GM18519 (cell line): ENCODE results near the gene COA8.

ENCODE experiments used
- ATAC-seq: cut with Tn5 transposase; IDR thresholded peaks from one replicate; pipeline ENCODE4 v1.9.1; 2021; ENCODE audit warnings: mild to moderate bottlenecking, moderate library complexity; ENCODE audit not compliant: unreplicated experiment, low FRiP score

The COA8 gene

DNA sequence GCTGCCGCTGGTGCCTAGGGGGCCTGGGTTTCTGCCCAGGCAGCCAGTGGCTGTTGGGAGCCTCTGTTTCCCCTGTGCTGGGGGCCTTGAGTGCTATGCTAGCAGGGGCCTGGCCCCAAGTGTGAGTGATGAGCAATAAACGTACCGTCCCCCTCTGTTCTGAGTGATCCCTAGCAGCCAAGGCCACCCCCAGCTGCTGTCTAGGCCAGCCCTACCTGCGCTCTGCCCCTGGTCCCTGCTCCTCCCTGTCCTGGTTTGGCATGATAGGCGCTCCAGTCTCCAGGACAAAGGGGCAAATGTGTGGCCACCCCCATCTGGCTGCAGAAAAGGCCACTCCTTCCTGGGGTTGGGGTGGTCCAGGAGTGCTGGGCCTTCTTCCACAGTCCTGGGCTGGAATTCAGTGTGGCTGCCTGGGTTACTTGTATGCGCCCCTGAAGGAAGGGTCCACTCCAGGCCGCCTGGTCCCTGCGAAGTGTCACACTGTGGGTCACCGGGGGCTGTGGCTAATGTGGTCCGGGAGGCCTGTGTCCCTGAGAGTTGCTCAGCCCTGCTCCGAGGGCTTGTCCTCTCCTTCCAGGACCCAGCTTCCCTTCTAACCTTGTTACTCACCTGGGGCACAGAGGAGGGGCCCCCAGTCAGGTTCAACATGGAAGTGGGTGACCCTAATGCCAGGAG, 26.7 kb upstream of the COA8 start:
- ATAC-seq: no peak

DNA sequence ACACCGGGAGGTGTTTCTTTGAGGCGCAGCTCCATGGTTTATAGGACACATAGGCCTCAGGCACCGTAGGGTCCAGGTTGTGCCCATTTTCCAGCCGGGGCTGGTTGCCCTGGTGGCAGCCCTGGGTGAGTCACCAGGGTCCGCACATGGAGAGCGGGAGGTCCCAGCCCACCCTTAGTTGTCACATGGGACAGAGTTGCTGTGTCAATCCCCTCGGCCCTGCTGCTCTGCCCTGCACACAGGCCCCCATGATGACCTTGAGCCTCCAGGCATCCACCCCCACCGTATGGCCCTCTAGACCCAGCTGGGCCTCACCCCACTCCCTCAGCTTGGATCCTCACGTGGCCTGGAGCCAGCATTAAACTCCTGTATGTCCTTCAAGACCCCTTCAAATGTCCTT, 26.1 kb upstream of the COA8 start:
- no peak for ATAC-seq

DNA sequence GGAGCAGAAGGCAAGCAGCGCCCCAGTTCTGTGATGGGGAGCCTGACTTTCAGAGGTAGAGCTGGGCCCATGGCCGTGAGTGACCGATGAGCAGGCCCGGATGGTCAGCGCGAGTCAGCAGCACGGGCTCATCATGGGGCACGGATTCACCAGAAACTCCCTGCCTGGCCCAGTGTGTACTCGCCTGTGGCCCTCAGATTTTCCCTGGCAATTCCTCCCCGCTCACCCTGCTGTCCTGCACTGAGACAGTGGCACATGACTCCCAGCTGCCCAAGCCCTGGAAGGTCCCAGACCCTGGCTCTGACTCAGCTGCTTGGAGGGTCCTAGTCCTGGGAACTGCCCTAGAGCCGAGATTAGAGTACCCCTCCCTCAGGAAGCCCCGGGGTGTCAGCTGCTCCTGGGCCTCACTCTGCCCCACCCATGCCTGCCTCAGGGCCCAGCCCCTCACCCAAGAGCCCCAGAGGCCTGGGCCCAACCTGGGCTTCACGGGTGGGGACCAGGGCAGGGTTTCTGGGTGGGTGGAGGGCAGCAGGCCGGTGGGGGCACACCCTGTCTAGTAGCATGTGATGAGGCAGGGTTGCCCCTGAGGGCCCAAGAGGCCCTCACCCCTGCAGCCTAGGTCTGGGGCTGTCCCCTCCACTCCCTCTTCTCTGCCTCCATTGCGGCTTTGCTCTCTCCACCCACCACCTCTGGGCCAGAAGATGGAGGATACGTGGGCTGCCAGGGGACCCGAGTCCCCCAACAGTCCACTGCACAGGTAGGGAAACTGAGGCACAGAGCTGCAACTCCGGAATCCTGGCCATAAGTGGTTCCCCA, 25.4 kb upstream of the COA8 start:
- no peak for ATAC-seq

DNA sequence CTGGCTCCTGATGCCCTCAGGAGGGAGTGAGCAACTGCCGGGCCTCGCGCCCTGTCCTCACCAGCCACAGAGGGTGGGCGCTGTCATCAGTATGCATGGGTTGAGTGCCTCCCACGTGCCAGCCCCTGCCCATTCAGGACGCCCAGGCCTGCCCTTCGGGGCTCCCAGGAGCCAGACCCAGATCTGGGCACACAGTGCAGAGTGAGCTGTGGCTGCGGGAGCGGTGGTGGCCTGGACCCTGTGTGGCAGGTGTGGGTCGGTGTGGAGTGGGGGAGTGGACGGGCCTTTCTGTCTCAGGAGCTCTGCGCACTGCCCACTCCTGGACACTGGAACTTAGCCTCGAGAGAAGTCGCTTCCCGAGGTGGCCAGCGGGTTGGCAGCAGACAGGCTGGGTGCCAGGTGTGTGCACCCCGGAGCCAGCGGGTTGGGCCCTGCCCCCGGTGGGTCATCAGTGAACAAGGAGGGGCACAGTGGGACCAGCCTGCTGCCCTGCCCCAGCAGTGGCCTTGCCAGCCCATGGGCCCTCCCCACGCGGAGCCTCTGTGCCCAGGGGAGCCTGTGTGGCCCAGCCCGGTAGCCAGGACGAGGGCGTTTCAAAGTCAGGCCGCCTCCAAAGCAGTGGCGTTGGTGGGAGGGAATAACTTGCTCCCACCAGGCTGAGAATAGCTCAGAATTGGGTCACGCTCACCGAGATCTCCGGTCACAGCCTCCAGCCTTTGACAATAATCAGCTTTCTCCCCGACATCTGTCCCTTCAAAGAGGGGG, 24.3 kb upstream of the COA8 start:
- no peak for ATAC-seq

DNA sequence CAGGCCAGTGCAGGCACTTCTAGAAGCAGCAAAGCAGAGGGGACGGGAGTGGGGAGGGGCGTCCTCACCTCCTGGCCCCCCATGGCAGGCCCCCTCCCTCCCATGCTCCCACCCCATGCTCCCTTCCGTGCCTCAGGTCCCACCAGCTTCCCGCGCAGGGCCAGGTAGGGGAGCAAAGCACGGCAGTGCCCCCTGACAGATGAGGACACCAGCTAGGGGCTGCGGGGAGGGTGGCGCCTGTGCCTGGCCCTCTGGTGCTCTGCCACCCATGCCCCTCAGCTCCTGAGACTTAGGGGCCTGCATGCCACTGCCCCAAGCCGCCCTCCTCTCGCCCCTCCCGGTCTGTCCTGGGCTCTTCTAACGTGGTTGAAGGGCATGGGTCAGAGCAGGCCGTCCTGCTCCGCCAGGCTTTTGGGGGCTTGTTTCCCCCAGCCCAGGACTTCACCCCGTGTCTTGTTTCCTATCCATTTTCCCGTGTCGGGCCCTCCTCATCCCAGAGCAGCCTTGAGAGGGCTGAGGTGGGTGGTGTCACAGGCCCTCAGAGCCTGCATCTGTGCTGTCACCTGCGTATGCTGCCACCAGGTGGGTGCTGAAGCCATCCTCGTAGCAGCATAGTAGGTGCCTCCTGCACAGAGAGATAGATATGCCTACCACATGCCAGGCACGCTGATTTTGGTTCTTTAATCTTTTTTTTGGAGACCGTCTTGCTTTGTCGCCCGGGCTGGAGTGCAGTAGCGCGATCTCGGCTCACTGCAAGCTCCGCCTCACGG, 23.5 kb upstream of the COA8 start:
- no peak for ATAC-seq

DNA sequence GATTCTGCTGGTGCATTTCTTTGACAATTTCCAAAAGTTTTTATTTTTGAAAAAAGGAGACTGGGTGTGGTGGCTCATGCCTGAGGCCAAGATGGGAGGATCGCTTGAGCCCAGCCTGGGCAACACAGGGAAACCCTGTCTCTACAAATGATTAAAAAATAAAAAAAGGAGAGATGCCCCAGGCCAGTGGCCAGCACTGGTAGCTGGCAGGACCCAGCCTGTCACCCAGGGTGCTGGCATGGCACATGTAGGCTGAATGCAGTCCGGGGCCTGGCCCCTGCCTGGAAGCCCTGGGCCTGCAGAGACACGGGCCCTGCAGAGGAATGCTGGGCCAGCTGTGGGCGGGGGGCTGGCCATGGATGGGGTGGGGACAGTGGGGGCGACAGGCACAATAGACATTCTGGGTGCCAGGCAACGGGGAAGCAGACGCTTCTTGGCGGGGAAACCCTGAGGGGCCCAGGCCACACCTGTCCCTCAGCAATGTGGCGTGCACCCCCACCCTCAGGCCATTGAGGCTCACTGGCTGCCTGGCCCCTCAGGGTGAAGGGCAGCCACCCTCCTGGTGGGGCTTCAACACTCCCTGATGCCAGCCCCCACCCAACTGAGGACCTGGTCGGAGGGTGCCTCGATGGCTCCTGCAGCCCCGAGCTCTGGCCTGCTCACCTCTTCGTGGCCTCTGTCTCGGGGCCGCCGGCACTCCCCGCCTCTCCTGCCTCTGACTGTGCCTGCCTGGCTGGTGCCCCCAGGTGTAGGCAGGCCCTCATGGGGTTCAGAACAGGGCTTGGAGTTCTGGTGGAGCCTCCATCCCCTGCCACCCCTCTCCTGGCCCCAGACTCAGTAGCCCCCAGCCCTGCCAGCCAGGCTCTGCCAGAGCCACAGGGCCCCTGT, 21.7 kb upstream of the COA8 start:
- no peak for ATAC-seq

DNA sequence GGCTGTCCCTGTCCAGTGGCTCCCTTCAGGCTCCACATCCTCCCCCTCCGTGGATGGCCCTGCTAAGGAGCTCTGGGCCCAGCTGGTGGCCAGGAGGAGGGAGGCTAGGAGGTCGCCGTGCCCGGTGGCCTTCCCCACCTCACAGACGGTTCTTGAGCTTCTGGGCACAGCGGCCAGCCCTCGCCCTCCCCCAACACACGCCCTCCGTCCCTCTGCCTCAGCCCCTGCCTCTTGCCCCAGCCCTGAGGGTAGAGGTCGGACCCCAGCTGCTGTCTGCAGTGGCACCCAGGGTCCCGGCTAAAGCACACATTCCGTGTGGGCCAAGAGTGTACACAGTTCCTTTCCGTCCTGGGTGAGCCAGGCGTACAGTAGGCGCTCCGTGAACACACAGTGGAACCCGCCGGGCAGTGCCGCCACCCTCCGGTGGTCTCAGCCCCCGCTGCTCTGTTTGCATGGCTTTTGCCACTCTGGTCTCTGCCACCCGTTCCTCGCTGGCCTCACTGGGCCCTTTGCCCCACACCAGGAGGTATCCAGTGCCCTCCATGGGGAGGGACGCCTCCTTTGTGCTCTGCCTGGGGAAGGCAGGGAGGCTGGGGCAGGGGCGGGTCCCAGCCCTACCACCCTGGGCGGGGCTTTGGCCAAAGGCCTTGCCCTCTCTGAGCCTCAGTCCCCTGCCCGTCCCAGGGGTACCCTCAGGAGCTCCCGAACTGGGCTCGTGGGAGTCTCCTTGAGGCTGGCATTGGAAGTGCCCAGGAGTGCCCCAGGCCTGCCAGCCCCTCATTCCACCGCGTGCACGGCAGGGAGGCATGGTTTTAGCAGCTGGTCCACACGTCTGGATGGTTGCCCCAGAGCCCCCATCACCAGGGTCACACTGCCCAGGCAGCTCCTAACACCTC, 20.8 kb upstream of the COA8 start:
- ATAC-seq: no peak

DNA sequence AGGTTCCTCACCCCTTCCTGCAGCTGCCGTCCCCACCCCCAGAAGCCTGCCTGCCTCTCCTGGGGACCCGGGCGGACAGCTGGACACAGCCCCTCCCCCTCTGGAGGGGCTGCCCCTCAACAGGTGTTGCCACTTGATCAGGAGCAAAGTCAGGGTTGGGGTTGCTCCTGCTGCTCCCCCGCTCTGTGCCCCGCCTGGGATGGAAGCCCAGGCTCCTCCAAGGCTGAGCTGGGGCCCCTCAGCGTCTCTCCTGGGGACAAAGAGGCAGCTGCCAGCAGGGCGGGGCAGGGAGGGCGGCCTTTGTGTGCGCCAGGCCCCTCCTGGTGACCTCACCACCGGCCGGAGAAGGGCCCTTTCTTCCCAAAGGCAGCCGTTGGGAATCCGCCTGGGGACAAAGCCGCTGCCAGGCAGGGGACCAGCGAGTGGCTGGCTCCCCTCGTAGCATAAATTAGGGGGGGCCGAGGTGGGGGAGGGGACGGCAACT, 20.1 kb upstream of the COA8 start:
- ATAC-seq: no peak

DNA sequence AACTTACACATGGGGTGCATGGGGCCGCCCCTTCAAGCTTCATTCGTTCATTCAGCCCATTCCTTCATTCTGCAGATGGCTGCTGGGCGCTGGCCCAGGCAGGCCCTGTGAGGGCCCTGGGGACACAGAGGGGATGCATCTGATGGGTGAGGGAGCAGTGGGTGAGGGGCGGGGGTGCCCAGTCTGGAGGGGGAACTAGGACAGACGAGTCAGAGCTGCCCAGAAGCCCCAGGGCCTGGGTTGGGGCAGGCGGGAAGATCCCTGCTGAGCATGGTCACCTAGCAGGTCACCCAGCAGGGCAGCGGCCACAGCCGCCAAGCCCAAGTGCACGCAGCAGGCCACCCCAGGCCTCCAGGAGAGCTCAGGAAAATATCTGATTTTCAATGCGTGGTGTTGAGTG, 19.6 kb upstream of the COA8 start:
- no peak for ATAC-seq

DNA sequence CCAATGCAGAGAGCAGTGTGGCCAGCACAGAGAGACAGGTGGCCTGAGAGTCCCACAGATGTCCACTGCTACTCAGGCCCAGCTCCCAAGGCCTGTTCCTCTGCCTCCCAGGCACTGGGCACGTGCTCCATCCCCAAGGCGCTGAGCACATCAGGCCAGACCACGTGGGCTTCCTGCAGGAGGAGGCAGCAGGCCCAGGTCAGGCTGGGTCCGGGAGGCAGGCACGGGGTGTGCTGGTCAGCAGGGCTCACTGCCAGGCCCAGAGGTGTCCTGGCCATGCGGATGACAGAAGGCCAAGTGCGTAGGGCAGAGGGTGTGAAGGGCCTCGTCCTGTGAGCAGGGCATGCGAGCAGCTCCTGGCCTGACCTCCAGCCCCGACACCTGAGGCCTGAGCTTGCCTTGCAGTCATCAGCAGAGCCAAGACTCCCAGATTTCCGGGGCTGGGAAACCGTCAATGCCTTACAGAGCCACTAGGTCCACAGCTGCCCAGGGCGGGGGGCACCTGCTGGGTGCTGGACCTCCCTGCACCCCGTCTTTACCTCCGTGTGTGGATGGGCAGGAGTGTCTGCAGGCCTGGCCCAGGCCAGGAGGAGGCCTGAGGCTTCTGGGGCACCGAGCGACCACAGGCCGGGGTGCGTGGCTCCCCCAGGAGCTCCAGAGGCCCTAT, 18.9 kb upstream of the COA8 start:
- ATAC-seq: no peak

DNA sequence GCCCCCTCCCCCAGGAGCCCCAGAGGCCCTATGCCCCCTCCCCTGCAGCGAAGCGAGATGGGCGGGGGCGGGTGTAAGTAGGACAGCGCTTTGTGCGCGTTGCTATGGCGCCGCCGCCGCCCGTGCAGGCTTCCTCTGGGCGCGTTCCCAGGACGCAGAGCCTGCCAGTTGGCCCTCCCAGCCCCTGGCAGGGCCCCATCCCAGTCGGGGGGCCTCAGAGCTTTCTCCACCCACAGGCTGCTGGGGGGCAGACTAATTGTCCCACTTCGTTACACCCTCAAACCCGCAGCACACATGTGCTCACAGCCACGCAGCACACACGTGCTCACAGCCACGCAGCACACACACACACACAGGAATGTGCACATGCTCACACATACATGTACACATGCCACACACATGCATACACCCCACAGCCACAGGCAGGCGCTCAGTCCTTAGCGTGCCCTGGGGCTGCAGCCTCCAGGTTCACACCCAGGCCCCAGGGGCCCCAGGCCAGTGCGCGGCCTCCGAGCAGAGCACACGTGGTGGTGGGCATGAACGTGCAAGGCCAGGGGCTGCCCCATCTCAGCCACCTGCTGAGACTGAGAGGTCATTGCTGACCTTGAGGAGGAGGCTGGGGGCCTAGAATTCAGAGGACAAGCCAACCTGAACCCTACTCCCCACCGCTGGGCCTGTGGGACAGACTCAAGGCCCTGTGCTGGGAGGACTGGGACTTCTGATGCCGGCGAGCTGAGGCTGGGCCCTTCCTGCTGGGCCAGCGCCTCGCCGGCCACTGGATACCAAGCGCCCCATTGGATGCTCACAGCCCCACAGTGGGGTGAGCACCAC, 18.2 kb upstream of the COA8 start:
- no peak for ATAC-seq

DNA sequence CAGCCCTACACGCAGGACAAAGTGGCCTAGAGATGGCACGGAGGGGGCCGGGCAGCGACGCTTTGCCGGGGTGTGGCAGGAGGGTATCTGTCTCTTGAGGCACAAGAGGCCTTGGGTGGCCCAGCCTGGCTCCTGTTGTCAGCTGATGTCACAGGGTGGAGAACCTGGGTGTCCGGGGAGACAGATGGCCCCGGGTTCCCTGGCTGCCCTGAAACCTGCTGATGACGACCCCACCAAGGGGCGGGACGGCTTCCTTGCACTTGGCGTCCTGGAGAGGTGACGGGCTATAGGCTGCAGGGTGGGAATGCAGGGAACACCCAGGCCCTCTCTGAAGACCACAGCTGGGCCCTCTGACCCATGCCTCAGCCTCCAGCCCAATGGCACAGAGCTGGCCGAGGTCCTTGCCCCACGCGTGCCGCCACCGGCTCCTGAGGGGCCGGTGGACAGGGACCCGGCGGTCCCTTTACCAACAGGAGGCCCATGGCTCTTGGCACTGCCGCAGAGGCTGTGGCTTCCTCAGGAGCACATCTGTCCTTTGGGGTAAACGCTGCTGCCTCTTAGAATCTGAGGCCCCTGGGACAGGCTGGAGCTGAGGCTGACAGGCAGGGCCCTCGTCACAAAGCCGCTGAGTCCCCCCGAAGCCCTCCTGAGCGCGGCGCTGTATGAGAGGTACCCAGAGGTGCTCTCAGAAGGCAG, 17.4 kb upstream of the COA8 start:
- ATAC-seq: no peak

DNA sequence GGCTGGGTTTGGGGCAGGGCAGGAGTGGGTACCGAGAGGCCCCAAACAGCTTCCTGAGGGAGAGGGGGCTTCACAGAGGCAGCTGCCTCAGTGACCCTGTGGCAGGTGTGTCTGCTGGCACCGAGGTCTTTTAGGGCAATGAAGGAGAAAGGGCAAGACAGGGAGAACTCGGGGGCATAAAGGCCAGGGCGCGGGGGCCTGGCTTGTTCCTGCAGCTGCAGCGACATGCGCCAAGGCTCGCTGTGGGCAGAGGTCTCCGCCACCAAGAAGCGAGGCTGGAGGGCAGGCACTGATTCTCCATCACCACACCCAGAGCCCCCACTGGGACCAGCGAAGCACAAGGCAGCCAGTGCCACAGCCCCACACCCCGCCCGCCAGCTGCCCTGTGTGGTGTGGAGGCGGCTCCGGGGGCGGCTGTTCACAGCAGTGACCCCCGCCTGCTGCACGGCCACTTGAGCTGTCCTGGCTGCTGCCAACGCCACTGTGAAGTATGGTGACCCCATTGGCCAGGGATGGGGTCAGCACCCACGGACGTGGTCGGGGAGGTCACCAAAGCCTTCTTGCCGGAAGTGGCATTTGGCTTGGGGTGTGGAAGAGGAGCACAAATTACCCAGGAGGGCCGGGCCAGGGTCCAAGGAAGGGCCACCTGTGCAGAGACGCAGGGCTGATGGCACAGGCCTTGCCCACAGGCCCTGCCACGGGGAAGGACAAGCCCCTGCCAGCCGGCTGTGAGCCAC, 16.7 kb upstream of the COA8 start:
- ATAC-seq: no peak

DNA sequence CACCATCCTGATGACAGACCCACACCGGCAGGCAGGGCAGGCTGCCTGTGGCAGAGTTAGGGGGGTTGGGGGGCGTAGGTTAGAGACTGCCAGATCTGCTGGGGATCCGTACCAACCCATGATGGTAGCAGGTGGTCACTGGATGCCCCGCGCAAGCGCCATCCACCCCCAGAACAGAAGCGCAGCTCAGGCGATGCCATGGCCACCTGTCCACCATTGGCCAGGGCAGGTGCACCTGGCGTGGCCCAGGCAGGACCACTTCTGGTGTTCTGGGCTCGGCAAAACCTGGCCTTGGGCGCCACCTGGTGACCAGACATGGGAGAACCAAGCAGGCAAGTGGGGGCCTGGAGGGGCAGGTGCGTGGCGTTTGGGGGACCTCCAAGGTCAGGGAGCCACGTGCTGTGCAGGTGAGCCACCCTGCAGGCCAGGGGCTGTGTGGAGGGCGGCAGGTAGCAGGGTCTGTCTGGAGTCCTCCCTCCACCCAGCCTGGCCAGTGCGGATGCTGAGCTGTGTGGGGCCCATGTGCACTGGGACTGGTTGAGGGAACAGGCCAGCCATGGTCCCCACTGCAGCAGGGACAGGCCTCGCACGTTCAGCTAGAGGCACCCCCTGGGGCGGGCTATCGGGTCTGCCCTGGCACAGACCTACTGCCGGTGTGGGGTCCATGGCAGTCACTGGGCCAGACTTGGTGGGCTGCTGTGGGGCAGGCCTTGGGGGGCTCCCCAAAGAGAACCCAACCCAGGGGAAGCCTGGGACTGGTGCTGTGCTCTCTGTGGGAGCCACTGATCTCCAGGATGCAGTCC, 15.9 kb upstream of the COA8 start:
- ATAC-seq: no peak

DNA sequence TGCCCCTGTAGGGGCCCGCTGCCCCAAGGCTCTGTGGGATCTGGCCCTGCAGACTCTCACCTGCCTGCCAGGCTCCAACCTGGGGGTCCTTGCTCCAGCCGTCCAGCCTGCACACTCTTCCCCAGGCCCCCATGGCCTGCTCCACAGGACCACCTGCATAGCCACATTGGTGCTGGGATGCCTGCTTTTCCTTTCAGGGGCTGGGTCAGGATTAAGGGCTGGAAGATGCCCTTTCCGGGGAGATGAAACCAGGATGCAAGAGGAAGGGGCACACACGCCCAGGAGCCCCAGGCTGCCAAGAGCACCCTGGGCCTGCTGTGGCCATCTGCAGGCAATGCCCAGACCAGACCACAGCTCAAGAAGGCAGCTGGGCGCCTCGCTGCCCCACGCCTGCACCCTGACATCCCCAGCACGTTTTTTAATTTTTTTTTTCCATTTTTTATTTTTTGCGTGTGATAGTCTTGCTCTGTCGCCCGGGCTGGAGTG, 15.3 kb upstream of the COA8 start:
- no peak for ATAC-seq
